OCI-LY1 (cell line): Measurements from ENCODE around the gene RANBP3L.
A peak's percentile ranks its signal among the peaks of the same experiment; 100 is the strongest.

ENCODE experiments used
- H2AFZ ChIP-seq: fragments of 200-600 bp; sonication (generic), shearing (Covaris generic); 2 replicates; pipeline ENCODE4 v1.6.0; 2014; ENCODE audit warnings: antibody characterized with exemption, mild to moderate bottlenecking, low read length
- H3F3A ChIP-seq: fragments of 200-600 bp; sonication (generic), shearing (Covaris generic); 2 replicates; pipeline ENCODE4 v1.6.0; 2014; ENCODE audit warnings: mild to moderate bottlenecking, antibody characterized with exemption, low read length, moderate library complexity; ENCODE audit not compliant: insufficient read depth
- H3K27ac ChIP-seq: fragments of 200-600 bp; sonication (generic); 2 replicates; pipeline ENCODE4 v1.5.1; 2014; ENCODE audit warnings: low read length, mixed run types, mild to moderate bottlenecking, low read depth; ENCODE audit not compliant: poor library complexity, severe bottlenecking
- H3K27me3 ChIP-seq: fragments of 200-600 bp; sonication (generic); 2 replicates; pipeline ENCODE4 v1.6.0; 2014; ENCODE audit warnings: antibody characterized with exemption, mild to moderate bottlenecking, low read length, moderate library complexity; ENCODE audit not compliant: insufficient read depth
- H3K36me3 ChIP-seq: fragments of 200-600 bp; sonication (generic); 2 replicates; pipeline ENCODE4 v1.6.1; 2014; ENCODE audit warnings: mild to moderate bottlenecking, antibody characterized with exemption, low read length, moderate library complexity, mixed read lengths; ENCODE audit not compliant: insufficient read depth
- H3K4me1 ChIP-seq: fragments of 200-600 bp; sonication (generic); 2 replicates; pipeline ENCODE4 v1.5.1; 2014; ENCODE audit warnings: mild to moderate bottlenecking, low read length, moderate library complexity; ENCODE audit not compliant: insufficient read depth, severe bottlenecking
- H3K4me2 ChIP-seq: fragments of 200-600 bp; sonication (generic), shearing (Covaris generic); 2 replicates; pipeline ENCODE4 v1.6.1; 2014; ENCODE audit warnings: low read length
- H3K4me3 ChIP-seq: fragments of 200-600 bp; sonication (generic); 2 replicates; pipeline ENCODE4 v1.5.1; 2014; ENCODE audit warnings: low read length, low read depth, mild to moderate bottlenecking, mixed read lengths; ENCODE audit not compliant: poor library complexity, severe bottlenecking
- H3K79me2 ChIP-seq: fragments of 200-600 bp; shearing (Covaris generic); 2 replicates; pipeline ENCODE4 v1.6.1; 2016; ENCODE audit warnings: mixed run types, low read length, mixed read lengths; ENCODE audit not compliant: insufficient read depth
- H3K9ac ChIP-seq: fragments of 200-600 bp; sonication (generic), shearing (Covaris generic); 2 replicates; pipeline ENCODE4 v1.6.1; 2014; ENCODE audit warnings: mild to moderate bottlenecking, low read length, mixed read lengths
- H3K9me2 ChIP-seq: fragments of 200-600 bp; sonication (generic), shearing (Covaris generic); 2 replicates; pipeline ENCODE4 v1.6.1; 2014; ENCODE audit warnings: low read depth, mild to moderate bottlenecking, low read length, mixed read lengths
- H3K9me3 ChIP-seq: fragments of 200-600 bp; shearing (Covaris generic); 2 replicates; pipeline ENCODE4 v1.6.1; 2014; ENCODE audit warnings: low read length, mixed read lengths
- H4K20me1 ChIP-seq: fragments of 200-600 bp; sonication (generic), shearing (Covaris generic); 2 replicates; pipeline ENCODE4 v1.6.0; 2016; ENCODE audit warnings: mild to moderate bottlenecking, low read length; ENCODE audit not compliant: insufficient read depth
- EZH2 ChIP-seq: fragments of 200-600 bp; sonication (generic), shearing (Covaris generic); IDR thresholded peaks from 2 replicates; pipeline ENCODE4 v1.8.0; 2017; ENCODE audit warnings: borderline replicate concordance, mixed run types, mild to moderate bottlenecking, antibody characterized with exemption, low read length, moderate library complexity, mixed read lengths
- TF ChIP-seq, protein P1 (sequence below): fragments of 200-600 bp; sonication (generic), shearing (Covaris generic); IDR thresholded peaks from 2 replicates; pipeline ENCODE4 v1.5.1; 2017; ENCODE audit warnings: mild to moderate bottlenecking, antibody characterized with exemption, low read length, moderate library complexity, mixed read lengths

RANBP3L gene

DNA sequence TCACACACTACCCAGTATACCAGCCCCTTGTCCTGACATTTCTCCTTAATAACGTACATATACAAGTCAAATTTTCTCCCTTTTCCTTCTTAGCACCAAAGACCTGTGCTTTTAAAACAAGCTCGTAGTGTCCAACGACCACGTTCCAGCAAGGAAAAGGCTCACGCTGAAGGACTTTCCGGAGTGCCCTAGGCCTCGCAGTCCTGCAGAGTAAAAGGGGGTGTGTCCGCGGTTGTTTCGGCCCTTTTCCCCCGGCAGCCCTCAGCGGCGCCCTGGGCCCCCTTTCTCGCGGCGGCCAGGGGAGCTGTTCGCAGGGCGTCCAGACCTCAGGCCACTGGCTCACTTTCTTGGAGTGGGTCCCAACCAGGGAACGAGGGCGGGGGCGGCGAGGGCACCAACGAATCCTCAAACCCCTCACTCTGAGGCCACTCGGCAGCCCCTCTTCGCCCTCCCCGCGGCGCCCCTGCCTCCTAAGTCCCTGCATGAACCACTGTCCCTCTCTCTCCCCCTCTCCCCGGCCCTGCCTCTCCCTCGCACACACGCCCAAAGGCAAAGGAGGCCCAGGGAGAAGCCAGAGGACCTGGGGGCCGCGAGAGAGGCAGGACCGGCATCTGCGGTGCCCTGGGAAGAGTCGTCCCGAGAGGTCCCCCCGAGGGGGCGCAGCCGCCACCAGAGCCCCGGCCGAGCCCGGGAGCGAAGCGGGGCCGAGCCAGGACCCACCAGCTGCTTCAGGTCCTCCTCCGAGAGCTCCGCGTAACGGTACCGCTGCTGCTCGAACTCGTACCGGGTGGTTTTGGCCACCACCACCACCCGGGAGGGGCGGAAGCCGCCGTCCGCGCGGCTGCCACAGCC, 60.7 kb downstream of the RANBP3L start:
- Histone ChIP-seq H3K9me2 (no peaks in the 10 kb centered on the region), H2AFZ (no peak overlapping the region), H3K36me3 (no peaks in the 10 kb centered on the region), H3K9ac (peak overlapping the region; percentile 80), H3K4me2 (peak overlapping the region; percentile 87), H3K4me1 (peaks cover 63% of the 10 kb centered on the region), H3K79me2 (no peaks in the 10 kb centered on the region; the same call in 1 of the 2 replicates), H4K20me1 (no peaks in the 10 kb centered on the region), H3K27ac (peak overlapping the region; percentile 71), H3K4me3 (peak overlapping the region; percentile 87), H3K27me3 (no peaks in the 10 kb centered on the region), H3K9me3 (no peaks in the 10 kb centered on the region), H3F3A (no peaks in the 10 kb centered on the region)
- no peak for TF ChIP-seq EZH2
- TF ChIP-seq, protein P1, sequence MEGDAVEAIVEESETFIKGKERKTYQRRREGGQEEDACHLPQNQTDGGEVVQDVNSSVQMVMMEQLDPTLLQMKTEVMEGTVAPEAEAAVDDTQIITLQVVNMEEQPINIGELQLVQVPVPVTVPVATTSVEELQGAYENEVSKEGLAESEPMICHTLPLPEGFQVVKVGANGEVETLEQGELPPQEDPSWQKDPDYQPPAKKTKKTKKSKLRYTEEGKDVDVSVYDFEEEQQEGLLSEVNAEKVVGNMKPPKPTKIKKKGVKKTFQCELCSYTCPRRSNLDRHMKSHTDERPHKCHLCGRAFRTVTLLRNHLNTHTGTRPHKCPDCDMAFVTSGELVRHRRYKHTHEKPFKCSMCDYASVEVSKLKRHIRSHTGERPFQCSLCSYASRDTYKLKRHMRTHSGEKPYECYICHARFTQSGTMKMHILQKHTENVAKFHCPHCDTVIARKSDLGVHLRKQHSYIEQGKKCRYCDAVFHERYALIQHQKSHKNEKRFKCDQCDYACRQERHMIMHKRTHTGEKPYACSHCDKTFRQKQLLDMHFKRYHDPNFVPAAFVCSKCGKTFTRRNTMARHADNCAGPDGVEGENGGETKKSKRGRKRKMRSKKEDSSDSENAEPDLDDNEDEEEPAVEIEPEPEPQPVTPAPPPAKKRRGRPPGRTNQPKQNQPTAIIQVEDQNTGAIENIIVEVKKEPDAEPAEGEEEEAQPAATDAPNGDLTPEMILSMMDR, result no peak

DNA sequence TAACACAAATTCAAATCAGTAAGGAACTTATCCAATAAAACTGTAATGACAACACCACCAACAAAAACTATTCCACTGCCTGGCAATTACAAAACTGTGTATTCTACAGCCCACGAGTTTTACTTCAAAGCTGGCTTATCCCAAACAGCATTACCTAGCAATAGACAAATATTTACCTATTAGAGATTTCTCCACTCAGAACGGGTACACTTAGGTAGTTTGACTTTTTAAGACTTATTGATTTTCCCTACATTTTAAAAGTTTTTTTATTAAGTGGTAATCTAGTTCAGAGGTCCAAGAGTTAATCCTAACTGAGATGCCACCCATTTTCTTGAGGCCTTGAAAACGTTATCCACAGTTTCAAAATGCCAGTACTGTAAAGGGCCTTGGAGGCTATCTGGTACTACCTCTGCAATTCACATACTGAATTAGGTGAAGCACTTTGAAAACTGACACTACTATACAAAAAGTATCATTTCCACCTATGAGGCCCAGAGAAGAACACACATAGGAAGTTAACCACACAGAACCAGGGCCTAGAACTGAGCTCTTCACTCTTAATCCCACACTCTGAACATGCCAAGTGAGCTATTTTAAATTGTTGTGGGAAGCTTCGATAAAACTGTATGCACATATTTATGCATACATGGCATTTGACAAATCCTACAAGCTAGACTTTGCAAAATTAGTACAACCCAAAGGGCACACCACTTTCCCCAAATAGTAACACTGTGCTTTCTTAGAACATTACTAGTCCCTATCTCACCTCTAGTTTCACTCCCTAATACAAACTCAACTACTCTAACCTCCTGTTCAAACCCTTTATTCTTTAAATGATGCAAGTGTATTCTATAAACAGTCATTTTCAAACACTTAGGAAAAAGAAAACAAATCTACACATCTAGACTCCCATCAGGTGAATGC, 62.1 kb downstream of the RANBP3L start:
- Histone ChIP-seq H3K79me2 (no peaks in the 10 kb centered on the region; the same call in 1 of the 2 replicates), H3K4me2 (peak overlapping the region; percentile 87), H3K9ac (peak overlapping the region; percentile 80; the same call in 1 of the 2 replicates), H3K36me3 (no peaks in the 10 kb centered on the region), H2AFZ (no peak overlapping the region), H3K4me1 (peaks cover 72% of the 10 kb centered on the region), H3K9me3 (no peaks in the 10 kb centered on the region), H4K20me1 (no peaks in the 10 kb centered on the region), H3F3A (no peaks in the 10 kb centered on the region), H3K27me3 (no peaks in the 10 kb centered on the region), H3K9me2 (no peaks in the 10 kb centered on the region), H3K4me3 (peak overlapping the region; percentile 87), H3K27ac (peak overlapping the region; percentile 71)
- no peak for TF ChIP-seq EZH2
- TF ChIP-seq, protein P1, result no peak

DNA sequence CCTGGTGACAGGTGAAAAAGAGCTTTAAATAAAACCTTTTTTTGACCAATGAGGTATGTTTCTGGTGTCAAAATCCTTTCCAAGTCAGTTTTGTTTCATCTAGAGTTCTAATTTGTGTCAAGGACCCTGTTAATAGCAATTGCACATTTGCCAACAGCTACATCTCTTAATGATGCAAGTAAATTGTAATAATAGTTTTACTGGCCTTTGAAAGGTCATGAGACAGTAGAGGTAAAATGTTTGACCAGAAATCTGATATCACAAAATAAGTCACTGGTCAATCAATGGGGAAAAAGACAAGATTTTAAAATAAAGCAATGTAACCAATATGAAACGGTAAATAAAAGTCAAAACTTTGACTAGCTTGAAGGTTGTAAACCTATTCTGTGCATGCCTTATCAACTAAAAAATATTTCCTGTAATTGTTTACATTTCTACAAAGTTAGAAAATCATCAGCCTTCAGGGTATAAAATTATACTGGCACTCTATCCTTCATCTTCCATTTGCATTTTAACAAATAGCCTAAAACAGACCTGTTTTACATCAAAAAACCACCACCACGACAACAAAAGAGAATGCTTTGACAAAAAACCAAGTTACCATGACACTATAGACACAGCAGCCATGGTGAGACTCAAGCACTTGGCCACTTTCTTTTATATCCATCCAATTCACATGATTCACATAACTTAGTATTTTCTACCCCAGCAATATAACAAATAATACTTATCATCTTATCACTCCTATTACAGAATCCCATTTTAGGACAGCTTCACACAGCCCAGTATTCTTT, 63.0 kb downstream of the RANBP3L start:
- H3K9me2 ChIP-seq, result no peaks in the 10 kb centered on the region
- peak overlapping the region; percentile 87 for H3K4me3 ChIP-seq
- no peak overlapping the region; the same call in 1 of the 2 replicates for H3K9ac ChIP-seq
- H3K9me3 ChIP-seq, result no peaks in the 10 kb centered on the region
- H3K36me3 ChIP-seq, result no peaks in the 10 kb centered on the region
- H3K27me3 ChIP-seq, result no peaks in the 10 kb centered on the region
- H3K27ac ChIP-seq, result peak overlapping the region; percentile 71
- no peaks in the 10 kb centered on the region for H3F3A ChIP-seq
- H3K4me1 ChIP-seq, result peaks cover 72% of the 10 kb centered on the region
- no peaks in the 10 kb centered on the region for H4K20me1 ChIP-seq
- no peak for TF ChIP-seq EZH2
- TF ChIP-seq, protein P1, result no peak
- no peak overlapping the region for H2AFZ ChIP-seq
- H3K4me2 ChIP-seq, result peak overlapping the region; percentile 87
- H3K79me2 ChIP-seq, result no peaks in the 10 kb centered on the region; the same call in 1 of the 2 replicates
